ENCODE data around the gene CNPY1.
"Not testable (repeated sequence)": the region's sequence is repeated elsewhere in the genome, so short reads cannot be mapped to it uniquely, and the experiment has no call there.

The CNPY1 gene

GRCh38 chr7:155533120-155533826 lies 13.1 kb downstream of the CNPY1 start:
- DNase-seq (ENCODE audit: low read depth, low spot score) = no peak

- DNase-seq (ENCODE audit: low read depth, low spot score) = no peak
Measured at GRCh38 chr7:155532792-155533119, 13.6 kb downstream of the CNPY1 start.

DNA sequence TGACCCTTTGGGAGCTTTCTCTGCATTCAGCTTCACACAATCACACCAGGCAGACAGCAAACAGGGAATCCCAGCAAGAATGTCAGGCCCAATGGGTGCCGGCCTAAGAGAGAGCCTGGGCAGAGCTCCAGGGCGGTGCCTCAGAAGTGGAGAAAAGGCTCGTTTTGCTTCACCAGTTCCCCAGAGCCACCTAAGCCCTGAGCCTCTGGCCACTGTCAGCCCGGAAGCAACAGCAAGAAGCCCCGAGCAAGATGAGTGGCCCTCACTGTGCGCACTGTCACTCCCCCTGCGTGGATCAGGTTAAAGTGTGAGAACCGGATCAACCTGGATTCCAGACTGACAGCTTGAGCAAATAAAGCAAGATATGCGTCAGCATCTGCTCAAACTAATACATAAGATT lies 14.7 kb downstream of the CNPY1 start:
- DNase-seq (ENCODE audit: low read depth, low spot score) = no peak

DNA sequence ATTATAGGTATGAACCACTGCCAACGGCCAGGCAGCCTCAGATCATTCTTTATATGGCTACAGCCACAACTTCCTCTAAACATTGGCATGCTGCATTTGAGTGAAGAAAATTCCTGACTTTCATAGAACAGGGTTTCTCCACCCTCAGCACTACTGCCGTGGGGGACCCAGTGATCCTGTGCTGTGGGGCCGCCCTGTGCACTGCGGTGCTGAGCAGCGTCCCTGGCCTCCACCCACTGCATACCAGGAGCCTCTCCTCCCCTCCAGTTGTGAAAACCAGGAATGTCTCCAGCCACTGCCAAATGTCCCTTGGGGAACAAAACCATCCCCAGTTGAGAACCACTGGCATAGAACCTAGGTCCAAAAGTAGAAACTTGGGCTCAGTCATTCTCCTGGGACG lies 15.8 kb downstream of the CNPY1 start:
- DNase-seq (ENCODE audit: low read depth, low spot score) = no peak

DNA sequence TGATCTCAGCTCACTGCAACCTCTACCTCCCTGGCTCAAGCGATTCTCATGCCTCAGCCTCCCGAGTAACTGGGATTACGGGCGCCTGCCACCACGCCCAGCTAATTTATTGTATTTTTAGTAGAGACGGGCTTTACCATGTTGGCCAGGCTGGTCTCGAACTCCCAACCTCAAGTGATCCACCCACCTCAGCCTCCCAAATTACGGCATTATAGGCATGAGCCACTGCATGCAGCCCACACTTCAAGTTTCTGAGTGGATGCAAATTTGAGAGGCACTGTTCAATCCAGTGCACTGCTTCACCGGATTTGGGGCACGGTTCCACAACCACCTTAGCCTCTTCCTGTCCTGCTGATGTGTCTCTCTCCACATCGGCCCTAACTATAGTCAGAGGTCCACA lies 16.5 kb downstream of the CNPY1 start:
- no peak for DNase-seq (ENCODE audit: low read depth, low spot score)

DNA sequence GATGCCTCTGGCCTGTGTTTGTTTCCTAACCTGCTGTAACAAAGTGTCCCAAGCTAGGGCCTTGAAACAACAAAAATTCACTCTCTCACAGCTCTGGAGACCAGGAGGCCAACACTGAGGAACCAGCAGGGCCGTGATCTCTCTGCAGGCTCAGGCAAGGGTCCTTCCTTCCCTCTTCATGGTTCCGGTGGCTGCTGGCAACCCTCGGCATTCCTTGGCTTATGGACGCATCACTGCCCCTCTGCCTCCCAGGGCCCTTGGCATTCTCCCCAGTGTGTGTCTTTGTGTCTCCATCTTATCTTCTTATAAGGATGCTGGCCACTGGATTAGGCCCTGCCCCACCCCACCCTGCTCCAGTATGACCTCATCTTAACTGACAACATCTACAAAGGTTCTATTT lies 17.0 kb downstream of the CNPY1 start:
- DNase-seq (ENCODE audit: low read depth, low spot score) = no peak

GRCh38 chr7:155527664-155528063 lies 18.7 kb downstream of the CNPY1 start:
- no peak for DNase-seq (ENCODE audit: low read depth, low spot score)

DNA sequence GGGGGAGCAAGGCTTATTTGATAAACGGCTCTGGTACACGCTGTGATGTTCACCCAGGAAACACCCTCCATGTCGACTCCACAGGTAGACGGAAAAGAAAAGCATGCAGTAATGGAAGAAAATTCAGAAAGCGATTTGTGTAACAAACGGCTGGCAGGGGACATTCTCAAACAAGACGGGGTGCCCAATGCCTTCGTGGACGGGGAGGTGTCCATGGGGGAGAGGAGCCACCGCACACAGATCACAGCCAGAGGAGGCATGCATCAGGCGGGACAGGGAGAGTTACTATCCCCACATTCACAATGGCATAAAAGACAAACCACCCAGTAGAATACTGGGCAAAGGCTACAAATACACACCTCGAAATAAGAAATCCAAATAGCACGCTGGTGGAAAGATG lies 20.1 kb downstream of the CNPY1 start:
- no peak for DNase-seq (ENCODE audit: low read depth, low spot score)

GRCh38 chr7:155524018-155524556 lies 22.3 kb downstream of the CNPY1 start:
- DNase-seq (ENCODE audit: low read depth, low spot score) = no peak

DNA sequence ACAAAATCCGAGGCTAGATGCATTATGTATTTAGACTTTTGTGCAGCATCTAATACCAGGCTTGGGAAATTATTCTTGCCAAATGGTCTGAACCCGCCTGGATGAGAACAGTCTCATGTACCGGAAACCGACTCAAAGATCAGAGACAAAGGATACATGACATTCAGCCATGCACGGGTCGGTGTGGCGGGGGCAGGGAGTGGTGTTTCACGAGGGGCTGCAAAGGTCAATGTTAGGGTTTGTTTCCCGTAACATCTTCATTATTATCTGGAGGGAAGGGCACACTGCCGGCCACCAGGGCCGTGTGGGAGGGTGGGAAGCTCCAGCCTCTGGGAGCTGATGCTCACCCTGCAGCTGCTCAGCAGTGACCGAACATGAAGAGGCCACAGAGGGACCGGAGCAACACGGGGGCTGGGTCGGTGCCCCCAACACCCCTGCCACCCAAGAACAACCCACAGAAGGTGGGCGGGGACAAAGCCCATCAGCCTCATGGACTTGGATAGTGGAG lies 23.1 kb downstream of the CNPY1 start:
- DNase-seq (ENCODE audit: low read depth, low spot score) = no peak

- DNase-seq (ENCODE audit: low read depth, low spot score) = no peak
Measured at GRCh38 chr7:155521743-155522398, 24.5 kb downstream of the CNPY1 start.

DNA sequence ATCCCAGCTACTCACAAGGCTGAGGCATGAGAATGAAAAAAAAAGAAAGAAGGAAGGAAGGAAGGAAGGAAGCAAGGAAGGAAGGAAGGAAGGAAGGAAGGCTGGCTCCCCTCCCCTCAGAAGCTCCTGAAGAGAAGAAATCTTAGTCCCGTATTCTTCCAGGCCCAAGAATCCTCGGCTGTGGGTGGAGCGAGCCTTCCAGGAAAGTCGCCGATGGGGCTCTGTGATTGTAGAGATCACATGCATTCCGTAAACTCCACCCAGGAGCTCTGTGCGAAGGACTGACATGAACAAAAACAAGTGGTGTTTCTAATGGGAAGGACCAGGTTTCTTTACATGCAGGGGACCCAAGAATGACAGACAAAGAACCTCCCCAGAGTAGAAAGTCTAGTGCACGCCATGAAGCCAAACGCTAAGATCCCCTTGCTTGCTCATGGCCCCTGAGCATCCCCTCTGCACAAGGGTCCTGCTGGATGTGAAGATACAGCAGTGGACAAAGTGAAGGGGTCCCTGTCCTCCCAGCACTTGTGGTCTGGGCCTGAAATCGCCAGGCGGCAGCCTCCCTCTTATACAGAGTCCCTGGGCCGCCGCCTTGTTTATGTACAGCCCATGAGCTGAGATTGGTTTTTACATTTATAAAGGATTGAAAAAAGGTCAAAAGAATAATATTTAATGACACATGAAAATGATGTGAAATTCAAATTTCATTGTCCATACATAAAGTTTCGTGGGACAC lies 25.2 kb downstream of the CNPY1 start:
- no peak for DNase-seq (ENCODE audit: low read depth, low spot score)

DNA sequence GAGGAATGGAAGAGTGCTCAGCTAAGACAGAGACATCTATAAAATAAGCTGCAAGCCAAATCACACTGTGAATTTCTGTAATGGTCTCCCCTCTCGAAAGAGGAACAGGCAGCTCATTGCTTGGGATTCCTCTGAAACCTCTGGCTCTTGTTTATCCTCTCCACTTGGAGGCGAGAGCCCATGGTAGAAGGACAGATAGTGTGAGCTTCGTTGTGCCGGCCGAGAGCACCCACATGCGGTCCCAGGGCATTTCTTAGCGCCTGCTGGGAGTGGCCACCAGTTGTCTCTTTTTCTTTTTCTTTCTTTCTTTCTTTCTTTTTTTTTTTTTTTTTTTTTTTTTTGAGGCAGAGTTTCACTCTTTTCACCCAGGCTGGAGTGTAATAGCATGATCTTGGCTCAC lies 26.2 kb downstream of the CNPY1 start:
- no peak for DNase-seq (ENCODE audit: low read depth, low spot score)

DNA sequence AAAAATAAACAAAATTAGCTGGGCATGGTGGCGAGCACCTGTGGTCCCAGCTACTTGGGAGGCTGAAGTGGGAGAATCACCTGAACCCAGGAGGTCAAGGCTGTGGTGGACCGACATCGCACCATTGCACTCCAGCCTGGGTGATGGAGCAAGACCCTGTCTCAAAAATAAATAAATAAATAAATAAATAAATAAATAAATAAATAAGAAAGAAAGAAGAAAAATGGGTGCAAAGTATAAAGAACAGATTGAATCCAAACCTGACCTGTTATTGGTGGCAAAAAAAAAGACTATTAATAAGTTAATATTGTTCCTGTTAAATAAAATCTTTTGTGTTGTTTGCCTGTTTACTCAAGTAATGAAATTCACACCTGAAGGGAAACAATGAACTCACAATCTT lies 27.0 kb downstream of the CNPY1 start:
- DNase-seq (ENCODE audit: low read depth, low spot score) = not testable (repeated sequence)

GRCh38 chr7:155518633-155519032 lies 27.7 kb downstream of the CNPY1 start:
- no peak for DNase-seq (ENCODE audit: low read depth, low spot score)

GRCh38 chr7:155517969-155518368 lies 28.4 kb downstream of the CNPY1 start:
- DNase-seq (ENCODE audit: low read depth, low spot score) = no peak

GRCh38 chr7:155517452-155517851 lies 28.9 kb downstream of the CNPY1 start:
- DNase-seq (ENCODE audit: low read depth, low spot score) = no peak

DNA sequence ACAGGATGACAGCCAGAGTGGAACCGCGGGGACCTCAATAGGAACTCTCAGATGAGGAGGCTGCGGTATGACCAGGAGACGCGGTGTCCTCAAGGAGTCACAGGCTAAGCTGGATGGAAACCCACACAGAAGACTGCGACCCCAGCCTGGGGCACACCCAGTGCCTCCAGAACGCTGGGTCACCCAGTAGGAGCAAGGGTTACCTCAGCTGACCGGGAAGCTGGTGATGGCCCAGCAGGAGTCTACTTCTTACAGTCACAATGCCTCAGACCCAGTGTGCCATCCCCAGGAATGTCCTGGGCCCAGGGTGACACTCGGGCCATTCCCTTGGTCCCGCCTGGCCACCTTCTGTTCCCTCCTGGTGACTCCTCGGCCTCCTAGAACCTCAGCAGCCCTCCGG lies 29.9 kb downstream of the CNPY1 start:
- DNase-seq (ENCODE audit: low read depth, low spot score) = no peak

GRCh38 chr7:155515318-155515717 lies 31.0 kb downstream of the CNPY1 start:
- DNase-seq (ENCODE audit: low read depth, low spot score) = no peak

DNA sequence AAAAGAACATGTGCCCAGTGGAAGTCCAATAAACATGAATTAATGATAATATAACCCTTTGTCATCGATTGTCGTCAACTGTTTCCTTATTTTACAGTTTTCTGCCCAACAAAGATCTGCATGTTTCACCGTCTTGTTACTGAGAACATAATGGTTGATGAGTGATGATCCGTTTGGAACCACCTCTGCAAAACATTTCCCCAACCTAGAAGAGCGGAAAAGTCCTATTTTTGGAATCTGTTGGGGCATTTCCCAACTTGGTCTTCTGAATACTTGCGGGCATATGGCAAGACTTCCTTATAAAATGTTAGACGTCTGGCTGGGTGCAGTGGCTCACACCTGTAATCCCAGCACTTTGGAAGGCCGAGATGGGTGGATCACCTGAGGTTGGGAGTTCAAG lies 32.1 kb downstream of the CNPY1 start:
- no peak for DNase-seq (ENCODE audit: low read depth, low spot score)

GRCh38 chr7:155513543-155514285 lies 32.6 kb downstream of the CNPY1 start:
- DNase-seq (ENCODE audit: low read depth, low spot score) = no peak

Measured in smooth muscle cell of the brain vasculature (primary cell).